ENCODE results near the gene NMU. TPM values are rescaled to one million over a fixed set of nuclear protein-coding genes. Genes with fewer than 3 reads are reported as not detected.

Gene NMU
- total RNA-seq, 1 donor from 2014 or later = not detected

DNA sequence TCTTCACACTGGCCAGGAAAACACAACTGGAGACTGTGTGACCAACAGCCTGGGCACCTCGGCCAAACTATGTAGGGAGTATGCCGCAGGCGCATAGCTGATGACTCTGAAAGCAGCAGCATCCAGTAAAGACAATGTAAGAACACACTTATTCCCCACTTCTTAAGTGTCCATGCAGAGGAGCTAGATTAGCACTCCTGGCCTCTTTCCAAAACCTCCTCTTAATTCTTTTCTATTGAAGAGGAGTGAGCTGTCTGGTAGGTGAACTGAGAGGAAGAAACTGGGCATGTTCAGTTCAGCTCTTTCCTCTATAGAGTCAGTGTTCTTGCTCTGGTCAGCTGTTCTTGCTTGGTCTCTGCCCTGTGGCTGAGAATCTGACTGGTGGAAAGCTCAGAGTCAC is 21.1 kb downstream of the NMU start:
- Mint-ChIP-seq H3K4me3 (ENCODE audit: unreplicated experiment) (no peak overlapping the region), H3K4me1 (ENCODE audit: unreplicated experiment) (peaks cover 2% of the 10 kb centered on the region), H3K36me3 (ENCODE audit: unreplicated experiment) (no peaks in the 10 kb centered on the region), H3K9me3 (ENCODE audit: unreplicated experiment) (no peaks in the 10 kb centered on the region), H3K27me3 (ENCODE audit: unreplicated experiment) (peaks cover 24% of the 10 kb centered on the region), H3K27ac (ENCODE audit: unreplicated experiment) (no peak overlapping the region)
- no peak for DNase-seq (ENCODE audit: extremely low spot score, unreplicated experiment)
- TF ChIP-seq, protein P1, sequence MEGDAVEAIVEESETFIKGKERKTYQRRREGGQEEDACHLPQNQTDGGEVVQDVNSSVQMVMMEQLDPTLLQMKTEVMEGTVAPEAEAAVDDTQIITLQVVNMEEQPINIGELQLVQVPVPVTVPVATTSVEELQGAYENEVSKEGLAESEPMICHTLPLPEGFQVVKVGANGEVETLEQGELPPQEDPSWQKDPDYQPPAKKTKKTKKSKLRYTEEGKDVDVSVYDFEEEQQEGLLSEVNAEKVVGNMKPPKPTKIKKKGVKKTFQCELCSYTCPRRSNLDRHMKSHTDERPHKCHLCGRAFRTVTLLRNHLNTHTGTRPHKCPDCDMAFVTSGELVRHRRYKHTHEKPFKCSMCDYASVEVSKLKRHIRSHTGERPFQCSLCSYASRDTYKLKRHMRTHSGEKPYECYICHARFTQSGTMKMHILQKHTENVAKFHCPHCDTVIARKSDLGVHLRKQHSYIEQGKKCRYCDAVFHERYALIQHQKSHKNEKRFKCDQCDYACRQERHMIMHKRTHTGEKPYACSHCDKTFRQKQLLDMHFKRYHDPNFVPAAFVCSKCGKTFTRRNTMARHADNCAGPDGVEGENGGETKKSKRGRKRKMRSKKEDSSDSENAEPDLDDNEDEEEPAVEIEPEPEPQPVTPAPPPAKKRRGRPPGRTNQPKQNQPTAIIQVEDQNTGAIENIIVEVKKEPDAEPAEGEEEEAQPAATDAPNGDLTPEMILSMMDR (IDR thresholded peaks at IDR 0.05) = no peak

DNA sequence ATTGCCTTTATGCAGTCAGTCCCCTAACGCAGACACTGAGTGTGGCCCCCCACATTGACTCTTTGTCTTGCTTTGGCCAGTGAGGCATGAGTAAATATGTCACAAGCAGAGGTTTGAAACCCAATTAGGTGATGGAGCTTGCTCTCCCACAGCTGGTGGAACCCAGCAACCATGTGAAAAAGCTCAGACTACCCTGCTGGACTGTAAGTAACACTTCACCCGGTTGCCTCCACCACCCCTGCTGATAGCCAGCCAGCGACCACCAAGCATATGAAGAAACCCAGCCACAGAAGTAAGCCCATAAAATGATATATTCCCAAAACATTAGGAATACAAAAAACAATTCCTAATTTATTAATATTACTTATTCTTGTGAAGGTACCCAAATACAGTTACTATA is 22.5 kb downstream of the NMU start:
- Mint-ChIP-seq H3K36me3 (ENCODE audit: unreplicated experiment) (no peaks in the 10 kb centered on the region), H3K27me3 (ENCODE audit: unreplicated experiment) (peaks cover 26% of the 10 kb centered on the region), H3K4me1 (ENCODE audit: unreplicated experiment) (no peaks in the 10 kb centered on the region), H3K9me3 (ENCODE audit: unreplicated experiment) (no peaks in the 10 kb centered on the region), H3K4me3 (ENCODE audit: unreplicated experiment) (no peak overlapping the region), H3K27ac (ENCODE audit: unreplicated experiment) (no peak overlapping the region)
- TF ChIP-seq, protein P1 (IDR thresholded peaks at IDR 0.05) = no peak
- DNase-seq (ENCODE audit: extremely low spot score, unreplicated experiment) = no peak

DNA sequence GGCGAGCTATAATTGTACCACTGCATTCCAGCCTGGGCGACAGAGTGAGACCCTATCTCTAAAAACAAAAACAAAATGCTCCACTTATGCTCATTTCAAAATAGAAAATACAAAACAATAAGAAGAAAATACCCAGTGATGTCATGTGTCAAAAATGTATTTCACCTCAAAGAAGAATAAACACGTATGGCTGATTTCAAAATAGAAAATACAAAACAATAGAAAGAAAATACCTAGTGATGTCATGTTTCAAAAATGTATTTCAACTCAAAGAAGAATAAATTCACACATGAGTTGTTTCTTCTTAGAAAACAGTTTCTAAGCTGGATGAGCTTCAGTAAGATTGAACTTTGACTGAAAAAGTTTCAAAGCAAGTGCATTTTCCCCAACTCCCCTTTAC is 23.8 kb downstream of the NMU start:
- H3K4me1 Mint-ChIP-seq (ENCODE audit: unreplicated experiment) = no peaks in the 10 kb centered on the region

DNA sequence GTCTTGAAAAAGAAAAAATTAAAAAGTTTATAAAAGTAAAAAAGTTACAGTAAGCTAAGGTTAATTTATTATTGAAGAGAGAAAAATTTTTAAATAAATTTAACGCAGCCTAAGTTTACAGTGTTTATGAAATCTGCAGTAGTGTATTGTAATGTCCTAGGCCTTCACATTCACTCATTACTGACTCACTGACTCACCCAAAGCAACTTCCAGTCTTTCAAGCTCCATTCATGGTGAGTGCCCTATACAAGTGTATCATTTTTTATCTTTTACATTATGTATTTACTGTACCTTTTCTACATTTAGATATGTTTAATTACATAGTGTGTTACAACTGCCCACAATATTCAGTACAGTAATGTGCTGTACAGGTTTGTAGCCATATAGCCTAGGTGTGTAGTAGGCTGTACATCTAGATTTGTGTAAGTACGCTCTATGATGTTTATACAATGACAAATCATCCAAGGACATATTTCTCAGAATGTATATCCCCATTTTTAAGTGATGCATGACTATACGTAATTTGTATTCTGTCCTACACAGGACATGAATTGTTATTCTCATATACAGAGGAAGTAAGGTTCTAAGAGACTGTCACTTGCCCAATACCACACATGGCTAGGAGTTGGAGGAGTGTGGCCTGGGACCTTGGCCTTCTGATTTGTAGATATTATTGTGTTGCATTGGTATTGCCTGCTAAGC is 24.6 kb downstream of the NMU start:
- H3K9me3 Mint-ChIP-seq (ENCODE audit: unreplicated experiment) = no peaks in the 10 kb centered on the region
- no peaks in the 10 kb centered on the region for H3K36me3 Mint-ChIP-seq (ENCODE audit: unreplicated experiment)
- H3K4me3 Mint-ChIP-seq (ENCODE audit: unreplicated experiment) = no peak overlapping the region
- H3K27me3 Mint-ChIP-seq (ENCODE audit: unreplicated experiment) = peaks cover 19% of the 10 kb centered on the region
- no peak overlapping the region for H3K27ac Mint-ChIP-seq (ENCODE audit: unreplicated experiment)
- no peaks in the 10 kb centered on the region for H3K4me1 Mint-ChIP-seq (ENCODE audit: unreplicated experiment)
- DNase-seq (ENCODE audit: extremely low spot score, unreplicated experiment) = no peak
- TF ChIP-seq, protein P1 (IDR thresholded peaks at IDR 0.05) = no peak

More for the DNA sequence above, 23.8 kb downstream of the NMU start:
- Mint-ChIP-seq H3K36me3 (ENCODE audit: unreplicated experiment) (no peaks in the 10 kb centered on the region), H3K27me3 (ENCODE audit: unreplicated experiment) (peaks cover 23% of the 10 kb centered on the region), H3K27ac (ENCODE audit: unreplicated experiment) (no peak overlapping the region), H3K9me3 (ENCODE audit: unreplicated experiment) (no peaks in the 10 kb centered on the region), H3K4me3 (ENCODE audit: unreplicated experiment) (no peak overlapping the region)
- TF ChIP-seq, protein P1 (IDR thresholded peaks at IDR 0.05) = no peak
- DNase-seq (ENCODE audit: extremely low spot score, unreplicated experiment) = no peak

DNA sequence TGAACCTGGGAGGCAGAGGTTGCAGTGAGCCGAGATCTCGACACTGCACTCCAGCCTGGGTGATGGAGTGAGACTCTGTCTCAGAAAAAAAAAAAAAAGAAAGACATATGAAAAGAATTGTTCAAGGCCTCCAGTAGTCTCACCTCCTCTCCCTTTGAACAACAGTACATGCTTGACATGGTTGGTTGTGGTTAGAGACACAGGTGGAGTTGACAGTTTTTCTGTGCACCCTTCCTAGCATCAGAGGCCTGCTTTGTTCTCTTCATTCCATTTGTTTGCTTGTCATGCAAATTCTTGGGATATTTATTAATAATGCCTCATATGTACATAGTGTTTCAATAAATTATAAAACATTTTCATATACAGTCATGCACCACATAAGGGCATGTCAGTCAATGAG is 25.7 kb downstream of the NMU start:
- Mint-ChIP-seq H3K27ac (ENCODE audit: unreplicated experiment) (no peak overlapping the region), H3K4me1 (ENCODE audit: unreplicated experiment) (no peaks in the 10 kb centered on the region), H3K4me3 (ENCODE audit: unreplicated experiment) (no peak overlapping the region), H3K36me3 (ENCODE audit: unreplicated experiment) (no peaks in the 10 kb centered on the region), H3K9me3 (ENCODE audit: unreplicated experiment) (no peaks in the 10 kb centered on the region), H3K27me3 (ENCODE audit: unreplicated experiment) (peaks cover 15% of the 10 kb centered on the region)
- DNase-seq (ENCODE audit: extremely low spot score, unreplicated experiment) = no peak
- TF ChIP-seq, protein P1 (IDR thresholded peaks at IDR 0.05) = no peak

All from osteocyte (in vitro differentiated cells).